Neuronal stem cell (in vitro differentiated cells): ENCODE measurements around the gene RING1.

Experiments
- DNase-seq: peaks from one replicate; pipeline ENCODE4 v3.0.0-alpha.2; 2013; ENCODE audit warnings: low spot score
- H2AFZ ChIP-seq: one replicate; pipeline ENCODE4 v1.6.1; 2013; ENCODE audit warnings: mild to moderate bottlenecking, low read length, inconsistent platforms
- H2AK5ac ChIP-seq: 2 replicates; pipeline ENCODE4 v1.6.1; 2013; ENCODE audit warnings: low read depth, mild to moderate bottlenecking, inconsistent platforms, low read length, moderate library complexity, mixed read lengths
- H2BK120ac ChIP-seq: 2 replicates; pipeline ENCODE4 v1.6.1; 2013; ENCODE audit warnings: low read depth, mild to moderate bottlenecking, inconsistent platforms, low read length, moderate library complexity, mixed read lengths
- H2BK12ac ChIP-seq: one replicate; pipeline ENCODE4 v1.6.1; 2013; ENCODE audit warnings: low read length, inconsistent platforms
- H2BK15ac ChIP-seq: 2 replicates; pipeline ENCODE4 v1.6.1; 2013; ENCODE audit warnings: mild to moderate bottlenecking, low read length, inconsistent platforms, mixed read lengths
- H2BK5ac ChIP-seq: one replicate; pipeline ENCODE4 v1.6.1; 2013; ENCODE audit warnings: inconsistent platforms, mild to moderate bottlenecking, low read length, moderate library complexity
- H3K14ac ChIP-seq: one replicate; pipeline ENCODE4 v1.6.1; 2013; ENCODE audit warnings: low read length, inconsistent platforms
- H3K18ac ChIP-seq: 2 replicates; pipeline ENCODE4 v1.6.1; 2013; ENCODE audit warnings: low read length, inconsistent platforms
- H3K23ac ChIP-seq: 2 replicates; pipeline ENCODE4 v1.6.1; 2013; ENCODE audit warnings: low read depth, mild to moderate bottlenecking, mixed read lengths, low read length, inconsistent platforms; ENCODE audit not compliant: poor library complexity
- H3K27ac ChIP-seq: replicated peaks from 3 replicates; pipeline ENCODE4 v1.5.1; 2013; ENCODE audit warnings: low read length, inconsistent platforms
- H3K27me3 ChIP-seq, 3 experiments: 2 replicates each; pipeline ENCODE4 v1.6.1; 2013; ENCODE audit warnings: low read length in 3 of 3, mild to moderate bottlenecking in 2 of 3, inconsistent platforms in 1 of 3, low read depth in 1 of 3, mixed read lengths in 1 of 3, moderate library complexity in 1 of 3; ENCODE audit not compliant: control insufficient read depth in 3 of 3, insufficient read depth in 3 of 3
- H3K36me3 ChIP-seq, 2 donors: replicated peaks in 1 of 2; 2 replicates each; pipeline ENCODE4 v1.6.1; 2013; ENCODE audit warnings: low read length in 2 of 2; ENCODE audit not compliant: control insufficient read depth in 2 of 2, insufficient read depth in 2 of 2
- H3K4ac ChIP-seq: 2 replicates; pipeline ENCODE4 v1.6.1; 2013; ENCODE audit warnings: inconsistent platforms, mild to moderate bottlenecking, low read length, moderate library complexity
- H3K4me1 ChIP-seq, 2 donors: 1 replicate in 1 of 2; 2 replicates in 1 of 2; pipeline ENCODE4 v1.6.1; 2013; ENCODE audit warnings: low read length in 2 of 2, low read depth in 1 of 2; ENCODE audit not compliant: control insufficient read depth in 2 of 2, insufficient read depth in 1 of 2
- H3K4me2 ChIP-seq: one replicate; pipeline ENCODE4 v1.6.1; 2013; ENCODE audit warnings: mild to moderate bottlenecking, low read length, inconsistent platforms; ENCODE audit not compliant: insufficient read depth, poor library complexity, severe bottlenecking
- H3K4me3 ChIP-seq, 2 donors: 2 replicates each; pipeline ENCODE4 v1.5.1; 2013; ENCODE audit warnings: low read length in 2 of 2, mild to moderate bottlenecking in 2 of 2, inconsistent platforms in 1 of 2, moderate library complexity in 1 of 2
- H3K79me1 ChIP-seq: one replicate; pipeline ENCODE4 v1.6.1; 2013; ENCODE audit warnings: low read depth, mild to moderate bottlenecking, inconsistent platforms, low read length, moderate library complexity
- H3K9ac ChIP-seq: one replicate; pipeline ENCODE4 v1.6.1; 2013; ENCODE audit warnings: mild to moderate bottlenecking, low read depth, low read length, inconsistent platforms; ENCODE audit not compliant: poor library complexity
- H3K9me3 ChIP-seq, 2 donors: replicated peaks in 1 of 2; 2 replicates each; pipeline versions ENCODE3 to v1.6.1; 2013; ENCODE audit warnings: low read length in 2 of 2, mild to moderate bottlenecking in 2 of 2, inconsistent platforms in 1 of 2, low read depth in 1 of 2, mixed read lengths in 1 of 2, moderate library complexity in 1 of 2; ENCODE audit not compliant: control insufficient read depth in 2 of 2, insufficient read depth in 1 of 2
- H4K8ac ChIP-seq: one replicate; pipeline ENCODE4 v1.6.1; 2013; ENCODE audit warnings: low read depth, mild to moderate bottlenecking, inconsistent platforms, low read length, moderate library complexity
- H4K91ac ChIP-seq: one replicate; pipeline ENCODE4 v1.6.1; 2013; ENCODE audit warnings: low read length, low read depth, mild to moderate bottlenecking, inconsistent platforms; ENCODE audit not compliant: poor library complexity
- WGBS, 2 donors: extraction: QIAGEN DNeasy Blood & Tissue Kit; methylation state at CpG; one replicate each; pipeline ENCODE4 v1.1.7; 2013; ENCODE audit warnings: missing lambda C conversion rate in 2 of 2, mixed read lengths in 1 of 2; ENCODE audit not compliant: insufficient read length in 2 of 2, insufficient replicate concordance in 1 of 2; ENCODE audit errors: extremely low coverage in 2 of 2; 5-methylcytosine and 5-hydroxymethylcytosine counted together

The RING1 gene

DNA sequence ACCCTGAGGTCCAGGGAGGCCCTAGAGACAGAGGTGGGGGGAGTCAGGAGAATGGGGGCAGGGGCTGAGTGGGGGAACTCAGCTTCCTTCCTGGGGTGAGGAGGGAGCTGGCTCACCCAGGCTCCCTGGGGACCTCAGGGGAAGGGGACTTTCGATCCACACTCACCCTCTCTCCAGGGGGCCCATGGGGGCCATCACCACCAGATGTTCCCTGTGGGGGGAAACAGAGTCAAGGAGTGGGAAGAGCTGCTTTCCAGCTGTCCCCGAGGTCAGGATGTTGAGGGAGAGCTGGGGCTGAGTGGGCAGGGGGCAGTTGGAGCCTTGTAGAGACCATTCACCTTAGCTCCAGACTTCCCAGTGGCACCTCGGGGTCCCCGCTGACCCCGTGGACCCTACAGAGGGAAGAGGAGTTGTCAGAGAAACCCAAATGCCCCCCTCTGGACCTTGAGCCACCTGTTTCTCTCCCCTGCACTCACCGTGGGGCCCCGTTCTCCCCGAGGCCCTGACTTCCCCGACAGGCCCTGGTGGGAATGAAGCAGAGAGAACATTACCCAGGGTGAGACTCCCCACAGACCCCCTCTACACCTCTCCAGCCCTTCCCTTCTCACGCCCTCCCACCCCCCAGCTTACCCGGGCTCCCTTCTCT lies 34.6 kb upstream of the RING1 start:
- H3K4me1 ChIP-seq = peaks cover 0 to 3% of the 10 kb centered on the region in 2 donors
- no peak overlapping the region for H3K4me2 ChIP-seq
- no CpG with 5 or more reads among the region's 11 CpGs for WGBS, 2 donors
- peak overlapping the region; percentile 90 for H2AK5ac ChIP-seq
- no peak overlapping the region for H4K91ac ChIP-seq
- H3K9ac ChIP-seq = peak overlapping the region; percentile 21
- DNase-seq = no peak
- no peak overlapping the region for H2BK12ac ChIP-seq
- peaks cover 0 to 4% (median 0%) of the 10 kb centered on the region in 3 experiments for H3K27me3 ChIP-seq
- H2AFZ ChIP-seq = no peak overlapping the region
- peak overlapping the region; percentile 57 for H3K18ac ChIP-seq
- no peak overlapping the region for H3K27ac ChIP-seq
- H3K14ac ChIP-seq = no peak overlapping the region
- no peaks in the 10 kb centered on the region for H3K36me3 ChIP-seq
- no peak overlapping the region for H2BK5ac ChIP-seq
- no peak overlapping the region for H3K4ac ChIP-seq
- no peak overlapping the region for H2BK120ac ChIP-seq
- no peak overlapping the region for H2BK15ac ChIP-seq
- no peak overlapping the region for H3K23ac ChIP-seq
- H3K9me3 ChIP-seq = no peaks in the 10 kb centered on the region
- no peak overlapping the region for H4K8ac ChIP-seq
- H3K79me1 ChIP-seq = peaks cover 2% of the 10 kb centered on the region
- H3K4me3 ChIP-seq = no peak overlapping the region

DNA sequence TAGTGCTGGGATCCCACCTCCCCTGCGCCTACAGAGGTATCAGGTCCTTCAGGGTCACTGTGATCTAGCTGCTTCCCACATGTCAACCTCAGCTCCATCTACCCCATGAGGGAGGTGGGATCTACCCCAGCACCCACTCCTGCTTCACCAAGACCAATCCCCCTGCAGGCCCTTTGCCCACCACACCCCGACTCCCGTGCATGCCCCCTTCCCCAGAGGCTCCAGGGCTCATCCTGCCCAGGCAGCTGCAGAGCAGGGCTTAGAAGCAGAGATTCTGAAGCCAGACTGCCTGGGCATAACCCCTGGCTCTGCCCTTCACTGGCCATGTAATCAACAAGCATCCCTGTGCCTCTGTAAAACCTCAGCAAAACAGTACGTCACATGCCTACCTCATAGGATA lies 33.5 kb upstream of the RING1 start:
- no peak overlapping the region for H3K18ac ChIP-seq
- H4K8ac ChIP-seq = no peak overlapping the region
- H3K27ac ChIP-seq = no peak overlapping the region
- no peak overlapping the region for H3K23ac ChIP-seq
- H2AFZ ChIP-seq = no peak overlapping the region
- WGBS, 2 donors = no CpG with 5 or more reads among the region's 4 CpGs
- no peak overlapping the region for H2BK5ac ChIP-seq
- H2AK5ac ChIP-seq = no peak overlapping the region
- H3K9ac ChIP-seq = no peak overlapping the region
- no peak overlapping the region for H2BK15ac ChIP-seq
- H3K4me2 ChIP-seq = no peak overlapping the region
- H3K14ac ChIP-seq = no peak overlapping the region
- H3K4me3 ChIP-seq = no peak overlapping the region
- no peaks in the 10 kb centered on the region for H3K36me3 ChIP-seq
- no peak overlapping the region for H2BK120ac ChIP-seq
- peaks cover 0 to 3% of the 10 kb centered on the region in 2 donors for H3K4me1 ChIP-seq
- no peaks in the 10 kb centered on the region for H3K9me3 ChIP-seq
- H3K79me1 ChIP-seq = peaks cover 2% of the 10 kb centered on the region
- peaks cover 0 to 6% (median 0%) of the 10 kb centered on the region in 3 experiments for H3K27me3 ChIP-seq
- no peak overlapping the region for H4K91ac ChIP-seq
- DNase-seq = no peak
- no peak overlapping the region for H3K4ac ChIP-seq
- H2BK12ac ChIP-seq = no peak overlapping the region

DNA sequence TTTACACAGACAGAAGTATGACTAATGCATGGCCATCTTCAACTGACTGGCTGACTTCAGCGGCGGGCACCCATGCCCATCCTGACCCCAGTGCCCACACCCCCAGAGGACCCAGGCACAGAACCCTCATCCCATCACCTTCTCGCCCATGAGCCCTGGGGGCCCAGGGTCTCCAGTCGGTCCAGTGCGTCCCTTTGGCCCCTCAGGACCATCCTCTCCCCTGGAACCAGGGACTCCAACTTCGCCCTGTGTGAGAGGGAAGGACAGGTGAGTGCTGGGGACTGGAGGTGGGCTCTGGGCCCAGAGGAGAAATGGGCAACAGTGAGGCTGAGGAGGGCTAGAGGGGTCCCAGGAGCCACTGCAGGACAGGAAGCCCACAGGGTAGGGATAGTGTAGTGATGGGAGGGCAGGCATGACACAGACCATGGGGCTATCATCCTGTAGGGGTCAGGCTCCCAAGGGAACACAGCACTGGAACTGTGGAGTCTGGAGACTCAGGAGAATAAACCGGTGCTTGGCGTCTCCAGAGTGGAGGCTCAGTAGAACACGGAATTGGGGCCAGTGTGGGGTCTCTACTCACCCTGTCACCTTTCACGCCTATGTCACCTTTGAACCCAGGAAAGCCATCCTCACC lies 32.7 kb upstream of the RING1 start:
- H2AK5ac ChIP-seq = no peak overlapping the region
- H3K23ac ChIP-seq = peak overlapping the region; percentile 25
- peaks cover 0 to 10% (median 0%) of the 10 kb centered on the region in 3 experiments for H3K27me3 ChIP-seq
- H3K4me2 ChIP-seq = no peak overlapping the region
- H3K27ac ChIP-seq = no peak overlapping the region
- no peak overlapping the region for H2BK12ac ChIP-seq
- no peak overlapping the region for H2BK120ac ChIP-seq
- no peaks in the 10 kb centered on the region for H3K36me3 ChIP-seq
- H3K14ac ChIP-seq = no peak overlapping the region
- H2AFZ ChIP-seq = no peak overlapping the region
- H2BK15ac ChIP-seq = no peak overlapping the region
- H3K18ac ChIP-seq = no peak overlapping the region
- no peak overlapping the region for H4K8ac ChIP-seq
- H3K4me3 ChIP-seq = no peak overlapping the region
- peaks cover 0 to 3% of the 10 kb centered on the region in 2 donors for H3K4me1 ChIP-seq
- H2BK5ac ChIP-seq = no peak overlapping the region
- WGBS, 2 donors = no CpG with 5 or more reads among the region's 10 CpGs
- H3K4ac ChIP-seq = no peak overlapping the region
- no peak for DNase-seq
- peaks cover 2% of the 10 kb centered on the region for H3K79me1 ChIP-seq
- no peak overlapping the region for H4K91ac ChIP-seq
- no peak overlapping the region for H3K9ac ChIP-seq
- no peaks in the 10 kb centered on the region for H3K9me3 ChIP-seq

DNA sequence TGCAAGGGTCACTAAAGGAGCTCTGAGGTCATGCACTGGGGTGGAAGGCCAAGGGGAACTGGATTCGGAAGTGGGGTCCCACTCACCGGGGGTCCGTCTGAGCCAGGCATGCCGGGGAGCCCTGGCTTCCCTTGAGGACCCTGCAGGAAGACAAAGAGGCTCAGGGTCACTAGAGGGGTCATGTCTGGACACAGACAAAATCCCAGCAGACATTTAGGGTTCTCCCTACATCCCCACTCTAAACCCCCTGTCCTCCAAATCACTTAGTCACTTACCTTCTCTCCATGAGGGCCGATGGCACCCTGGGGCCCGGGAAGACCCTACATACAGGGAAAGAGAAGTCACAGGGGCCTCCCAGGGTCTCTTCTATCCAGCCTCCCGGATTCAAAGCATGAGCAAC lies 31.4 kb upstream of the RING1 start:
- Histone ChIP-seq H2AFZ (no peak overlapping the region), H4K91ac (no peak overlapping the region), H2BK15ac (no peak overlapping the region), H3K4ac (no peak overlapping the region), H2BK120ac (no peak overlapping the region), H3K9ac (no peak overlapping the region), H3K36me3 (no peaks in the 10 kb centered on the region), H3K18ac (no peak overlapping the region), H3K79me1 (peaks cover 2% of the 10 kb centered on the region), H3K27ac (no peak overlapping the region), H3K23ac (no peak overlapping the region), H3K4me3 (no peak overlapping the region), H2BK5ac (no peak overlapping the region), H2AK5ac (peak overlapping the region; percentile 81), H3K14ac (no peak overlapping the region), H3K9me3 (no peaks in the 10 kb centered on the region), H4K8ac (no peak overlapping the region), H2BK12ac (no peak overlapping the region), H3K27me3 (peaks cover 0 to 10% (median 0%) of the 10 kb centered on the region in 3 experiments), H3K4me1 (peaks cover 0 to 3% of the 10 kb centered on the region in 2 donors), H3K4me2 (no peak overlapping the region)
- no CpG with 5 or more reads among the region's 7 CpGs for WGBS, 2 donors
- no peak for DNase-seq
